Panc1 (cell line): ENCODE measurements around the gene CROCC. TPM values are rescaled to one million over a fixed set of nuclear protein-coding genes. Genes with fewer than 3 reads are reported as not detected.

Source experiments
- ATAC-seq: fragments of 200-7000 bp; cut with Tn5 transposase; 2 replicates; pipeline ENCODE4 v1.9.1; 2020; ENCODE audit warnings: mild to moderate bottlenecking, moderate library complexity
- BruUV-seq: library from RNA; stranded (reverse); fragments of 400-500 nt; replicated peaks from 2 replicates; lab custom pipeline; 2021; lab: Mats Ljungman, UMichigan
- CTCF ChIA-PET: fragments of 300-600 bp; sonication (Branson Sonifier 250); formaldehyde crosslinking; loops from one replicate; lab custom pipeline; 2022; ENCODE audit warnings: antibody characterized with exemption; lab: Charles Lee
- POLR2A ChIA-PET: fragments of 300-600 bp; sonication (Branson Sonifier 250); formaldehyde crosslinking; loops from one replicate; lab custom pipeline; 2022; ENCODE audit warnings: antibody characterized with exemption; lab: Charles Lee
- DNase-seq: peaks from one replicate; pipeline ENCODE4 v3.0.0-alpha.2; 2010; ENCODE audit warnings: low read depth, low spot score
- H3K27ac ChIP-seq: 2 replicates; pipeline ENCODE4 v1.5.1; 2011; ENCODE audit warnings: mild to moderate bottlenecking, low read length, inconsistent platforms
- H3K27me3 ChIP-seq: fragments of 200-500 bp; sonication (Bioruptor generic); 2 replicates; pipeline ENCODE4 v1.6.0; 2014; ENCODE audit warnings: low read length, inconsistent platforms; ENCODE audit not compliant: control insufficient read depth, insufficient read depth
- H3K36me3 ChIP-seq: fragments of 200-500 bp; sonication (Bioruptor generic); 2 replicates; pipeline ENCODE4 v1.5.1; 2014; ENCODE audit warnings: inconsistent platforms, mild to moderate bottlenecking, low read length, moderate library complexity; ENCODE audit not compliant: control insufficient read depth, insufficient read depth
- H3K4me1 ChIP-seq: 2 replicates; pipeline ENCODE4 v1.5.1; 2011; ENCODE audit warnings: inconsistent platforms, mild to moderate bottlenecking, low read length, moderate library complexity; ENCODE audit not compliant: control insufficient read depth, insufficient read depth
- H3K4me3 ChIP-seq, 2 experiments: 2 replicates each; pipeline ENCODE4 v1.5.1; 2011 to 2012; ENCODE audit warnings: low read depth in 2 of 2, low read length in 2 of 2, mild to moderate bottlenecking in 2 of 2, inconsistent platforms in 1 of 2, moderate library complexity in 1 of 2
- H3K9me3 ChIP-seq: fragments of 200-500 bp; sonication (Bioruptor generic); 2 replicates; pipeline ENCODE4 v1.5.1; 2014; ENCODE audit warnings: low read depth, mild to moderate bottlenecking, inconsistent platforms, low read length, moderate library complexity; ENCODE audit not compliant: control insufficient read depth, insufficient read depth
- CTCF ChIP-seq: fragments of 450-650 bp; IDR thresholded peaks from 2 replicates; pipeline ENCODE4 v1.5.1; 2017; ENCODE audit warnings: mild to moderate bottlenecking
- POLR2AphosphoS5 ChIP-seq: IDR thresholded peaks from 2 replicates; pipeline ENCODE4 v1.6.1; 2012; ENCODE audit warnings: mild to moderate bottlenecking, low read depth, low read length, moderate library complexity
- REST ChIP-seq, 2 experiments: IDR thresholded peaks; 2 replicates each; pipeline ENCODE4 v1.6.1; 2011 to 2012; ENCODE audit warnings: low read depth in 2 of 2, control low read depth in 1 of 2, low read length in 1 of 2, mild to moderate bottlenecking in 1 of 2, moderate library complexity in 1 of 2; ENCODE audit not compliant: insufficient read depth in 1 of 2
- SIN3A ChIP-seq: IDR thresholded peaks from 2 replicates; pipeline ENCODE4 v1.6.1; 2012; ENCODE audit warnings: low read depth, mild to moderate bottlenecking, low read length, moderate library complexity, borderline replicate concordance; ENCODE audit not compliant: insufficient read depth
- TCF7L2 ChIP-seq: IDR thresholded peaks from 2 replicates; pipeline ENCODE4 v1.6.1; 2011; ENCODE audit warnings: mild to moderate bottlenecking, low read depth, low read length, inconsistent platforms
- in situ Hi-C: cut with HindIII; loops from 2 replicates; pipeline ENCODE4 v1.10.0; 2016; ENCODE audit warnings: low sequenced_read_pairs, low pct_unique_long_range_greater_than_20kb
- intact Hi-C: fragments of 100-400 bp; cut with micrococcal nuclease; formaldehyde crosslinking; loops from one replicate; pipeline ENCODE4 v1.10.0; 2022; ENCODE audit not compliant: unreplicated experiment
- total RNA-seq: library from RNA; stranded (reverse); gene quantifications from one replicate; pipeline ENCODE4 v1.2.1, GENCODE V29; 2021; ENCODE audit not compliant: unreplicated experiment

CROCC gene
- total RNA-seq, 1 experiment from 2014 or later, result 13.6 TPM

- Histone ChIP-seq H3K9me3 (no peaks in the 10 kb centered on the region), H3K4me3 (no peak overlapping the region), H3K36me3 (no peaks in the 10 kb centered on the region), H3K27ac (no peak overlapping the region), H3K4me1 (no peaks in the 10 kb centered on the region), H3K27me3 (no peaks in the 10 kb centered on the region)
- ChIA-PET CTCF (no interaction called here), POLR2A (no interaction called here)
- intact Hi-C loops (no loop called here), in situ Hi-C loops (no loop called here)
- TF ChIP-seq CTCF, result no peak
- no peak for TF ChIP-seq TCF7L2
- TF ChIP-seq POLR2AphosphoS5, result no peak
- TF ChIP-seq SIN3A, result no peak
- TF ChIP-seq REST (IDR thresholded peaks at IDR 0.05; ENCODE audit: insufficient read depth in 1 of 2, low read depth in 2 of 2, low read length in 1 of 2), result no peak
- ATAC-seq, result no peak
- no TSS peak for BruUV-seq
- no peak for DNase-seq
Measured at GRCh38 chr1:16926491-16927073, 4.9 kb downstream of the CROCC start.

GRCh38 chr1:16927256-16927655, 5.5 kb downstream of the CROCC start:
- H3K4me3 ChIP-seq, result no peak overlapping the region
- H3K36me3 ChIP-seq, result no peaks in the 10 kb centered on the region
- H3K4me1 ChIP-seq, result no peaks in the 10 kb centered on the region
- intact Hi-C loops, result no loop called here
- CTCF ChIA-PET, result no interaction called here
- ATAC-seq, result no peak
- DNase-seq, result no peak
- TF ChIP-seq REST (IDR thresholded peaks at IDR 0.05; ENCODE audit: insufficient read depth in 1 of 2, low read depth in 2 of 2, low read length in 1 of 2) (no peak), TCF7L2 (no peak), POLR2AphosphoS5 (no peak), SIN3A (no peak), CTCF (no peak)
- no peaks in the 10 kb centered on the region for H3K27me3 ChIP-seq
- BruUV-seq, result no TSS peak
- no peaks in the 10 kb centered on the region for H3K9me3 ChIP-seq
- POLR2A ChIA-PET, result no interaction called here
- no peak overlapping the region for H3K27ac ChIP-seq
- in situ Hi-C loops, result no loop called here
